ENCODE measurements around the gene ST3GAL6.

ST3GAL6 gene

GRCh38 chr3:98791341-98792325 lies 28.5 kb downstream of the ST3GAL6 start:
- TF ChIP-seq MYC (IDR thresholded peaks at IDR 0.05; ENCODE audit: low read depth, low read length) = no peak
- TF ChIP-seq POLR2A (IDR thresholded peaks at IDR 0.05; ENCODE audit: extremely low read depth, insufficient read length) = no peak
- DNase-seq (ENCODE audit: low read depth) = no peak
- no peak overlapping the region for H3K4me3 ChIP-seq (ENCODE audit: low read depth, low read length)

GRCh38 chr3:98793971-98794370 lies 30.8 kb downstream of the ST3GAL6 start:
- no peak for DNase-seq (ENCODE audit: low read depth)
- no peak for TF ChIP-seq CTCF (IDR thresholded peaks at IDR 0.05; ENCODE audit: low read depth, low read length)
- no peak for TF ChIP-seq POLR2A (IDR thresholded peaks at IDR 0.05; ENCODE audit: extremely low read depth, insufficient read length)
- no peak for TF ChIP-seq MYC (IDR thresholded peaks at IDR 0.05; ENCODE audit: low read depth, low read length)
- TF ChIP-seq MAX (IDR thresholded peaks at IDR 0.05; ENCODE audit: low read depth, low read length) = no peak
- no peak overlapping the region for H3K4me3 ChIP-seq (ENCODE audit: low read depth, low read length)

- no peak for DNase-seq (ENCODE audit: low read depth)
- TF ChIP-seq CTCF (IDR thresholded peaks at IDR 0.05; ENCODE audit: low read depth, low read length) = no peak
- TF ChIP-seq MAX (IDR thresholded peaks at IDR 0.05; ENCODE audit: low read depth, low read length) = no peak
- TF ChIP-seq MYC (IDR thresholded peaks at IDR 0.05; ENCODE audit: low read depth, low read length) = no peak
- TF ChIP-seq POLR2A (IDR thresholded peaks at IDR 0.05; ENCODE audit: extremely low read depth, insufficient read length) = no peak
- H3K4me3 ChIP-seq (ENCODE audit: low read depth, low read length) = no peak overlapping the region
Measured at GRCh38 chr3:98796334-98796733, 33.2 kb downstream of the ST3GAL6 start.

GRCh38 chr3:98797905-98798304 lies 34.8 kb downstream of the ST3GAL6 start:
- no peak overlapping the region for H3K4me3 ChIP-seq (ENCODE audit: low read depth, low read length)
- TF ChIP-seq MYC (IDR thresholded peaks at IDR 0.05; ENCODE audit: low read depth, low read length) (no peak), MAX (IDR thresholded peaks at IDR 0.05; ENCODE audit: low read depth, low read length) (no peak), POLR2A (IDR thresholded peaks at IDR 0.05; ENCODE audit: extremely low read depth, insufficient read length) (no peak), CTCF (IDR thresholded peaks at IDR 0.05; ENCODE audit: low read depth, low read length) (no peak)
- no peak for DNase-seq (ENCODE audit: low read depth)

- DNase-seq (ENCODE audit: low read depth) = no peak
- no peak overlapping the region for H3K4me3 ChIP-seq (ENCODE audit: low read depth, low read length)
- TF ChIP-seq CTCF (IDR thresholded peaks at IDR 0.05; ENCODE audit: low read depth, low read length) = no peak
Measured at GRCh38 chr3:98798820-98799219, 35.7 kb downstream of the ST3GAL6 start.

GRCh38 chr3:98799479-98799878 lies 36.3 kb downstream of the ST3GAL6 start:
- no peak overlapping the region for H3K4me3 ChIP-seq (ENCODE audit: low read depth, low read length)
- no peak for TF ChIP-seq CTCF (IDR thresholded peaks at IDR 0.05; ENCODE audit: low read depth, low read length)
- TF ChIP-seq MYC (IDR thresholded peaks at IDR 0.05; ENCODE audit: low read depth, low read length) = no peak
- TF ChIP-seq POLR2A (IDR thresholded peaks at IDR 0.05; ENCODE audit: extremely low read depth, insufficient read length) = no peak
- no peak for TF ChIP-seq MAX (IDR thresholded peaks at IDR 0.05; ENCODE audit: low read depth, low read length)
- no peak for DNase-seq (ENCODE audit: low read depth)

All from NB4 (cell line).